Tibial artery (tissue), 4 donors: ENCODE data around the gene NMU.

Experiments used
- DNase-seq, 2 donors: peaks; one replicate each; pipeline ENCODE4 v3.0.0-alpha.2; 2019
- H3K27ac ChIP-seq, 2 donors: fragments of 200-600 bp; sonication (generic) in 1 of 2; 1 replicate in 1 of 2; 2 replicates in 1 of 2; pipeline ENCODE4 v1.5.1; 2018 to 2019; ENCODE audit warnings: mild to moderate bottlenecking in 1 of 2
- H3K27me3 ChIP-seq, 2 donors: fragments of 200-600 bp; sonication (generic) in 1 of 2; one replicate each; pipeline versions ENCODE4 v1.5.1 to v1.6.0; 2016 to 2019
- H3K36me3 ChIP-seq, 3 donors: fragments of 200-600 bp; sonication (generic) in 2 of 3; one replicate each; pipeline ENCODE4 v1.5.1; 2016 to 2019; ENCODE audit warnings: mild to moderate bottlenecking in 2 of 3
- H3K4me1 ChIP-seq, 4 donors: fragments of 200-600 bp; sonication (generic) in 2 of 4; 1 replicate in 3 of 4; 2 replicates in 1 of 4; pipeline ENCODE4 v1.5.1; 2016 to 2019
- H3K4me3 ChIP-seq, 2 donors: fragments of 200-600 bp; sonication (generic) in 1 of 2; 1 replicate in 1 of 2; 2 replicates in 1 of 2; pipeline ENCODE4 v1.5.1; 2018 to 2019; ENCODE audit warnings: mild to moderate bottlenecking in 2 of 2
- H3K9me3 ChIP-seq, 3 donors: fragments of 200-600 bp; sonication (generic) in 1 of 3; one replicate each; pipeline ENCODE4 v1.5.1; 2016 to 2019
- intact Hi-C: fragments of 100-400 bp; cut with DNase I; formaldehyde crosslinking; loops from one replicate; pipeline ENCODE4 v1.15.0; 2023; ENCODE audit warnings: low total_unique reads
- TF ChIP-seq, protein P1 (sequence below), 2 experiments: fragments of 200-600 bp in 1 of 2; fragments of 450-650 bp in 1 of 2; IDR thresholded peaks; one replicate each; pipeline ENCODE4 v1.5.1; 2017 to 2019; ENCODE audit warnings: antibody characterized with exemption in 2 of 2, mild to moderate bottlenecking in 1 of 2, moderate library complexity in 1 of 2

NMU gene

DNA sequence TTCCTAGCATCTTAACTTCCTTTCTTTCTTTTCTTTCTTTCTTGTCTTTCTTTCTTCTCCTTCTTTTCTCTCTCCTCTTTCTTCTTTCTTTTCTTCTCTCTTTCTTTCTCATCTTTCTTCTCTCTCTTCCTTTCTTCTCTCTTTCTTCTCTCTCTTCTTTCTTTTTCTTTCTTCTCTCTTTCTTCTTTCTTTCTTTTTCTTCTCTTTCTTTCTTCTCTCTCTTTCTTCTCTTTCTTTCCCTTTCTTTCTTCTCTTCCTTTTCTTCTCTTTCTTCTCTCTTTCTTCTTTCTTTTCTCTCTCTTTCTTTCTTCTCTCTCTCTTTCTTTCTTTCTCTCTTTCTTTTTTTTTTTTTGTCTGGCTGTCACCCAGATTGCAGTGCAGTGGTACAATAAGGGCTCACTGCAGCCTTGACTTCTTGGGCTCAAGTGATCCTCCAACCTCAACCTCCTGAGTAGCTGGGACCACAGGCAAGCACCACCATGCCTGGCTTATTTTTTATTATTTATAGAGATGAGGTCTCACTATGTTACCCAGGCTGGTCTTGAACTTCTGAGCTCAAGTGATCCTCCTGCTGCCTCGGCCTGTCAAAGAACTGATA lies 17.5 kb downstream of the NMU start:
- intact Hi-C loops, result no loop called here
- no peaks in the 10 kb centered on the region for H3K36me3 ChIP-seq
- no peaks in the 10 kb centered on the region for H3K9me3 ChIP-seq

DNA sequence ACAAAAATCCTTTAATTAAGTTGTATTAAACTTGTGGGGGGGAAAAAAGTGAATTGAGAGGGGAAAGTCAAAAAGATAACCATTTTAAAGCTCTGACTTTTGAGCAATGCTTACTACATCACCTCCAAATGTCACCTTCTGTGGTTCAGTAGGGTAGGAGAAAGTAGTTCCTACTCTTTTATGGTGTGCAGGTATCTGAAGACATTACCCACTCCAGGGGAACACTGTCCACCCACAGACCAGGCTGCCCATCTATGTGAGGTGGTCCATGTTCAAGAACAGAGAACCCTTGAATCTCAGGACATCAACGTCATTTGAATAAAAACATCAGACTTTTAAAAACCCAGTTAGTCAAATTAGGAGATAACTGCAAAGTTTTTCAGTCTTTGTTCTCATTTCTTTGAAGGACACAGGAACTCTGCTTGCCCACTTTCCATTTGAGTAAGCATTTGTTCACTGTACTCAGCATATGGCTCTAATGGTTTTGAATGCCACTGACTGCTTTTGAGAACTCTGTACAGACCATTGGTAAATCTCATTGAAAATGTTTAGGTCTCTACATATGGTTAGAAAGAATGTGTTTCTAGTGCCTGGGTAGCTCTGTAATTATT lies 18.4 kb downstream of the NMU start:
- H3K4me3 ChIP-seq, result no peak overlapping the region
- intact Hi-C loops, result no loop called here
- H3K4me1 ChIP-seq, result no peaks in the 10 kb centered on the region
- H3K27ac ChIP-seq, result no peak overlapping the region
- H3K27me3 ChIP-seq, result no peaks in the 10 kb centered on the region
- TF ChIP-seq, protein P1, sequence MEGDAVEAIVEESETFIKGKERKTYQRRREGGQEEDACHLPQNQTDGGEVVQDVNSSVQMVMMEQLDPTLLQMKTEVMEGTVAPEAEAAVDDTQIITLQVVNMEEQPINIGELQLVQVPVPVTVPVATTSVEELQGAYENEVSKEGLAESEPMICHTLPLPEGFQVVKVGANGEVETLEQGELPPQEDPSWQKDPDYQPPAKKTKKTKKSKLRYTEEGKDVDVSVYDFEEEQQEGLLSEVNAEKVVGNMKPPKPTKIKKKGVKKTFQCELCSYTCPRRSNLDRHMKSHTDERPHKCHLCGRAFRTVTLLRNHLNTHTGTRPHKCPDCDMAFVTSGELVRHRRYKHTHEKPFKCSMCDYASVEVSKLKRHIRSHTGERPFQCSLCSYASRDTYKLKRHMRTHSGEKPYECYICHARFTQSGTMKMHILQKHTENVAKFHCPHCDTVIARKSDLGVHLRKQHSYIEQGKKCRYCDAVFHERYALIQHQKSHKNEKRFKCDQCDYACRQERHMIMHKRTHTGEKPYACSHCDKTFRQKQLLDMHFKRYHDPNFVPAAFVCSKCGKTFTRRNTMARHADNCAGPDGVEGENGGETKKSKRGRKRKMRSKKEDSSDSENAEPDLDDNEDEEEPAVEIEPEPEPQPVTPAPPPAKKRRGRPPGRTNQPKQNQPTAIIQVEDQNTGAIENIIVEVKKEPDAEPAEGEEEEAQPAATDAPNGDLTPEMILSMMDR (IDR thresholded peaks at IDR 0.05), result no peak
- H3K36me3 ChIP-seq, result no peaks in the 10 kb centered on the region
- no peak for DNase-seq
- no peaks in the 10 kb centered on the region for H3K9me3 ChIP-seq

More for the DNA sequence above, 17.5 kb downstream of the NMU start:
- no peak overlapping the region for H3K4me3 ChIP-seq
- no peaks in the 10 kb centered on the region for H3K27me3 ChIP-seq
- DNase-seq, result no peak
- H3K27ac ChIP-seq, result no peak overlapping the region
- TF ChIP-seq, protein P1 (IDR thresholded peaks at IDR 0.05), result no peak
- no peaks in the 10 kb centered on the region for H3K4me1 ChIP-seq

DNA sequence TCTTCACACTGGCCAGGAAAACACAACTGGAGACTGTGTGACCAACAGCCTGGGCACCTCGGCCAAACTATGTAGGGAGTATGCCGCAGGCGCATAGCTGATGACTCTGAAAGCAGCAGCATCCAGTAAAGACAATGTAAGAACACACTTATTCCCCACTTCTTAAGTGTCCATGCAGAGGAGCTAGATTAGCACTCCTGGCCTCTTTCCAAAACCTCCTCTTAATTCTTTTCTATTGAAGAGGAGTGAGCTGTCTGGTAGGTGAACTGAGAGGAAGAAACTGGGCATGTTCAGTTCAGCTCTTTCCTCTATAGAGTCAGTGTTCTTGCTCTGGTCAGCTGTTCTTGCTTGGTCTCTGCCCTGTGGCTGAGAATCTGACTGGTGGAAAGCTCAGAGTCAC lies 21.1 kb downstream of the NMU start:
- Histone ChIP-seq H3K36me3 (no peaks in the 10 kb centered on the region), H3K9me3 (no peaks in the 10 kb centered on the region), H3K27ac (no peak overlapping the region), H3K4me1 (no peaks in the 10 kb centered on the region), H3K27me3 (no peaks in the 10 kb centered on the region), H3K4me3 (no peak overlapping the region)
- intact Hi-C loops, result no loop called here
- DNase-seq, result no peak
- TF ChIP-seq, protein P1 (IDR thresholded peaks at IDR 0.05), result no peak

DNA sequence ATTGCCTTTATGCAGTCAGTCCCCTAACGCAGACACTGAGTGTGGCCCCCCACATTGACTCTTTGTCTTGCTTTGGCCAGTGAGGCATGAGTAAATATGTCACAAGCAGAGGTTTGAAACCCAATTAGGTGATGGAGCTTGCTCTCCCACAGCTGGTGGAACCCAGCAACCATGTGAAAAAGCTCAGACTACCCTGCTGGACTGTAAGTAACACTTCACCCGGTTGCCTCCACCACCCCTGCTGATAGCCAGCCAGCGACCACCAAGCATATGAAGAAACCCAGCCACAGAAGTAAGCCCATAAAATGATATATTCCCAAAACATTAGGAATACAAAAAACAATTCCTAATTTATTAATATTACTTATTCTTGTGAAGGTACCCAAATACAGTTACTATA lies 22.5 kb downstream of the NMU start:
- no peaks in the 10 kb centered on the region for H3K36me3 ChIP-seq
- DNase-seq, result no peak
- no peaks in the 10 kb centered on the region for H3K9me3 ChIP-seq
- H3K4me3 ChIP-seq, result no peak overlapping the region
- intact Hi-C loops, result no loop called here
- H3K27me3 ChIP-seq, result no peaks in the 10 kb centered on the region
- TF ChIP-seq, protein P1 (IDR thresholded peaks at IDR 0.05), result no peak
- no peaks in the 10 kb centered on the region for H3K4me1 ChIP-seq
- no peak overlapping the region for H3K27ac ChIP-seq

DNA sequence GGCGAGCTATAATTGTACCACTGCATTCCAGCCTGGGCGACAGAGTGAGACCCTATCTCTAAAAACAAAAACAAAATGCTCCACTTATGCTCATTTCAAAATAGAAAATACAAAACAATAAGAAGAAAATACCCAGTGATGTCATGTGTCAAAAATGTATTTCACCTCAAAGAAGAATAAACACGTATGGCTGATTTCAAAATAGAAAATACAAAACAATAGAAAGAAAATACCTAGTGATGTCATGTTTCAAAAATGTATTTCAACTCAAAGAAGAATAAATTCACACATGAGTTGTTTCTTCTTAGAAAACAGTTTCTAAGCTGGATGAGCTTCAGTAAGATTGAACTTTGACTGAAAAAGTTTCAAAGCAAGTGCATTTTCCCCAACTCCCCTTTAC lies 23.8 kb downstream of the NMU start:
- Histone ChIP-seq H3K4me3 (no peak overlapping the region), H3K36me3 (no peaks in the 10 kb centered on the region), H3K9me3 (no peaks in the 10 kb centered on the region), H3K27me3 (no peaks in the 10 kb centered on the region), H3K4me1 (no peaks in the 10 kb centered on the region), H3K27ac (no peak overlapping the region)
- no peak for DNase-seq
- intact Hi-C loops, result no loop called here
- TF ChIP-seq, protein P1 (IDR thresholded peaks at IDR 0.05), result no peak
